CD4-positive, alpha-beta T cell (primary cell): Measurements from ENCODE around the gene KRTAP12-3. TPM values are rescaled to one million over a fixed set of nuclear protein-coding genes. Genes with fewer than 3 reads are reported as not detected.

Source experiments
- ATAC-seq: fragments of 200-7000 bp; cut with Tn5 transposase; one replicate; pipeline ENCODE4 v1.10.0; 2022; ENCODE audit warnings: mild to moderate bottlenecking; ENCODE audit not compliant: poor library complexity
- CTCF ChIA-PET: fragments of 350-600 bp; sonication (Branson Sonifier 250); formaldehyde crosslinking; loops from one replicate; lab custom pipeline; 2021; ENCODE audit warnings: antibody characterized with exemption, inconsistent platforms; lab: Charles Lee
- POLR2A ChIA-PET: fragments of 350-600 bp; sonication (Branson Sonifier 250); formaldehyde crosslinking; loops from one replicate; lab custom pipeline; 2021; ENCODE audit warnings: antibody characterized with exemption, inconsistent platforms; lab: Charles Lee
- DNase-seq, 14 experiments: peaks; one replicate each; pipeline ENCODE4 v3.0.0-alpha.2; 2013 to 2020; ENCODE audit warnings: mixed read lengths in 2 of 14
- H3K27ac ChIP-seq, 2 donors: one replicate each; pipeline versions ENCODE4 v1.5.1 to v1.7.0; 2013; ENCODE audit warnings: low read length in 2 of 2, low read depth in 1 of 2, mild to moderate bottlenecking in 1 of 2
- H3K27me3 ChIP-seq, 2 experiments: 1 replicate in 1 of 2; 2 replicates in 1 of 2; pipeline versions ENCODE4 v1.6.1 to v1.7.0; 2013; ENCODE audit warnings: low read length in 2 of 2, control low read depth in 1 of 2, mild to moderate bottlenecking in 1 of 2, moderate library complexity in 1 of 2; ENCODE audit not compliant: insufficient read depth in 2 of 2, control insufficient read depth in 1 of 2
- H3K36me3 ChIP-seq: one replicate; pipeline ENCODE4 v1.6.1; 2013; ENCODE audit warnings: low read length, control low read depth; ENCODE audit not compliant: insufficient read depth
- H3K4me1 ChIP-seq: one replicate; pipeline ENCODE4 v1.6.1; 2013; ENCODE audit warnings: low read length, control low read depth; ENCODE audit not compliant: insufficient read depth
- H3K4me3 ChIP-seq: one replicate; pipeline ENCODE4 v1.5.1; 2013; ENCODE audit warnings: mild to moderate bottlenecking, low read length, moderate library complexity
- H3K9me3 ChIP-seq, 2 experiments: 1 replicate in 1 of 2; 2 replicates in 1 of 2; pipeline versions ENCODE4 v1.6.1 to v1.7.0; 2013; ENCODE audit warnings: low read length in 2 of 2, mild to moderate bottlenecking in 2 of 2, control low read depth in 1 of 2, moderate library complexity in 1 of 2; ENCODE audit not compliant: control insufficient read depth in 1 of 2, insufficient read depth in 1 of 2
- H3K27ac Mint-ChIP-seq: one replicate; pipeline ENCODE4 v1.8.0; 2020; ENCODE audit warnings: mixed read lengths
- H3K27me3 Mint-ChIP-seq: one replicate; pipeline ENCODE4 v1.8.0; 2021; ENCODE audit warnings: mixed read lengths
- H3K36me3 Mint-ChIP-seq: one replicate; pipeline ENCODE4 v1.8.0; 2021; ENCODE audit warnings: low read depth, mixed read lengths
- H3K4me1 Mint-ChIP-seq: one replicate; pipeline ENCODE4 v1.8.0; 2021; ENCODE audit warnings: low read depth, mixed read lengths
- H3K4me3 Mint-ChIP-seq: one replicate; pipeline ENCODE4 v1.8.0; 2020; ENCODE audit warnings: mild to moderate bottlenecking, mixed read lengths
- H3K9me3 Mint-ChIP-seq: one replicate; pipeline ENCODE4 v1.8.0; 2020; ENCODE audit warnings: mixed read lengths
- CTCF ChIP-seq: fragments of 200-600 bp; IDR thresholded peaks from one replicate; pipeline ENCODE4 v1.8.0; 2022; ENCODE audit warnings: antibody characterized with exemption, mild to moderate bottlenecking
- intact Hi-C, 2 experiments: fragments of 100-400 bp; cut with DNase I in 1 of 2; cut with micrococcal nuclease in 1 of 2; formaldehyde crosslinking; loops; one replicate each; pipeline versions ENCODE4 v1.15.1 to v1.9.0; 2023 to 2025; cut with DNase I, micrococcal nuclease
- total RNA-seq, 174 experiments: library from RNA in 2 of 174; stranded (reverse) in 2 of 174; gene quantifications; one replicate each; pipeline ENCODE4 v1.2.3 and lab custom pipeline; 2021 to 2026

The KRTAP12-3 gene
- total RNA-seq, 2 experiments from 2014 or later, result not detected

GRCh38 chr21:44628707-44629391, 28.9 kb upstream of the KRTAP12-3 start:
- ChIA-PET CTCF (no interaction called here), POLR2A (interaction anchor here (1.1 to 2.2 kb wide), 2 partner anchors 10 to 28 kb away, joined by 3 to 8 read pairs; no protein-coding TSS in a partner anchor)
- Histone ChIP-seq H3K36me3 (no peaks in the 10 kb centered on the region), H3K4me1 (peaks cover 47% of the 10 kb centered on the region), H3K4me3 (no peak overlapping the region), H3K27ac (no peak overlapping the region), H3K9me3 (peaks cover 42 to 45% of the 10 kb centered on the region in 2 experiments), H3K27me3 (no peaks in the 10 kb centered on the region)
- DNase-seq, result no peak
- TF ChIP-seq CTCF, result no peak
- peaks cover 25% of the 10 kb centered on the region for H3K4me1 Mint-ChIP-seq
- peaks cover 31% of the 10 kb centered on the region for H3K36me3 Mint-ChIP-seq
- H3K4me3 Mint-ChIP-seq, result no peak overlapping the region
- H3K27ac Mint-ChIP-seq, result no peak overlapping the region
- H3K9me3 Mint-ChIP-seq, result peaks cover 22% of the 10 kb centered on the region
- no peak for ATAC-seq
- no peaks in the 10 kb centered on the region for H3K27me3 Mint-ChIP-seq
- intact Hi-C loops, result no loop called here

- Mint-ChIP-seq H3K4me3 (no peak overlapping the region), H3K36me3 (peaks cover 28% of the 10 kb centered on the region), H3K9me3 (peaks cover 20% of the 10 kb centered on the region), H3K4me1 (peaks cover 25% of the 10 kb centered on the region), H3K27me3 (no peaks in the 10 kb centered on the region), H3K27ac (peak overlapping the region; percentile 62)
- H3K36me3 ChIP-seq, result no peaks in the 10 kb centered on the region
- ATAC-seq (no peak), DNase-seq (peak in 2 of 14 experiments; percentile 18 to 53)
- H3K4me1 ChIP-seq, result peaks cover 46% of the 10 kb centered on the region
- ChIA-PET CTCF (no interaction called here), POLR2A (interaction anchor here (0.9 to 1.0 kb wide), 2 partner anchors 11 to 27 kb away, joined by 3 to 4 read pairs; partner anchors contain the start of gene KRTAP12-3)
- H3K27me3 ChIP-seq, result no peaks in the 10 kb centered on the region
- H3K9me3 ChIP-seq, result peaks cover 36 to 38% of the 10 kb centered on the region in 2 experiments
- intact Hi-C loops, result no loop called here
- TF ChIP-seq CTCF, result no peak
- no peak overlapping the region for H3K27ac ChIP-seq
- no peak overlapping the region for H3K4me3 ChIP-seq
These were observed 27.3 kb upstream of the KRTAP12-3 start for GRCh38 chr21:44630440-44630839.

- ChIA-PET POLR2A (no interaction called here), CTCF (no interaction called here)
- Histone ChIP-seq H3K27me3 (no peaks in the 10 kb centered on the region), H3K4me3 (no peak overlapping the region), H3K9me3 (peaks cover 35 to 36% of the 10 kb centered on the region in 2 experiments), H3K36me3 (no peaks in the 10 kb centered on the region), H3K27ac (no peak overlapping the region), H3K4me1 (peaks cover 30% of the 10 kb centered on the region)
- H3K36me3 Mint-ChIP-seq, result peaks cover 28% of the 10 kb centered on the region
- no peaks in the 10 kb centered on the region for H3K27me3 Mint-ChIP-seq
- DNase-seq, result no peak
- no peak overlapping the region for H3K4me3 Mint-ChIP-seq
- peaks cover 25% of the 10 kb centered on the region for H3K4me1 Mint-ChIP-seq
- ATAC-seq, result no peak
- H3K9me3 Mint-ChIP-seq, result peaks cover 20% of the 10 kb centered on the region
- TF ChIP-seq CTCF, result no peak
- intact Hi-C loops, result no loop called here
- H3K27ac Mint-ChIP-seq, result no peak overlapping the region
These were observed 25.7 kb upstream of the KRTAP12-3 start for GRCh38 chr21:44632067-44632466.
